ENCODE results near the gene DSTYK.

DNA sequence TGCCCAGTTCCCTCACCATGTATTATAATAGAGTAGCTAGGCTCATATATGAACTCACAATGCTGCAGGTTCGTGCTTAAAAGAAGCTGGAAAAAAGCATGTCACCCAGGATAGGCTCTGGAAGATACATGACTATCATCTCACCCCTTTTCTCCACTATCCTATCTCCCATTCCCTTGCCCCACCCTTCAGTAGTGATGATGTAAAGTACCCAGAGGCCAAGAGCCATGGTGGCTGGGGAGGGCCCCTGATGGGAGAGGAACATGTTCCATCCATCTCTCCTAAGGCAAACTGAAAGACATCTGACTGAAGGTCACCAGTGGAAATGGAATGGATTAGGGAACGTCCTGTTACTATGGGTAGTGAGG, 69.4 kb downstream of the DSTYK start:
- TF ChIP-seq, protein P1, sequence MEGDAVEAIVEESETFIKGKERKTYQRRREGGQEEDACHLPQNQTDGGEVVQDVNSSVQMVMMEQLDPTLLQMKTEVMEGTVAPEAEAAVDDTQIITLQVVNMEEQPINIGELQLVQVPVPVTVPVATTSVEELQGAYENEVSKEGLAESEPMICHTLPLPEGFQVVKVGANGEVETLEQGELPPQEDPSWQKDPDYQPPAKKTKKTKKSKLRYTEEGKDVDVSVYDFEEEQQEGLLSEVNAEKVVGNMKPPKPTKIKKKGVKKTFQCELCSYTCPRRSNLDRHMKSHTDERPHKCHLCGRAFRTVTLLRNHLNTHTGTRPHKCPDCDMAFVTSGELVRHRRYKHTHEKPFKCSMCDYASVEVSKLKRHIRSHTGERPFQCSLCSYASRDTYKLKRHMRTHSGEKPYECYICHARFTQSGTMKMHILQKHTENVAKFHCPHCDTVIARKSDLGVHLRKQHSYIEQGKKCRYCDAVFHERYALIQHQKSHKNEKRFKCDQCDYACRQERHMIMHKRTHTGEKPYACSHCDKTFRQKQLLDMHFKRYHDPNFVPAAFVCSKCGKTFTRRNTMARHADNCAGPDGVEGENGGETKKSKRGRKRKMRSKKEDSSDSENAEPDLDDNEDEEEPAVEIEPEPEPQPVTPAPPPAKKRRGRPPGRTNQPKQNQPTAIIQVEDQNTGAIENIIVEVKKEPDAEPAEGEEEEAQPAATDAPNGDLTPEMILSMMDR (IDR thresholded peaks at IDR 0.05), result no peak
- TF ChIP-seq POLR2A (IDR thresholded peaks at IDR 0.05), result no peak
